ENCODE data around the gene ATP6V0D1. TPM values are rescaled to one million over a fixed set of nuclear protein-coding genes. Genes with fewer than 3 reads are reported as not detected.

ATP6V0D1 gene
- total RNA-seq, 1 donor from 2014 or later: 143 TPM

DNA sequence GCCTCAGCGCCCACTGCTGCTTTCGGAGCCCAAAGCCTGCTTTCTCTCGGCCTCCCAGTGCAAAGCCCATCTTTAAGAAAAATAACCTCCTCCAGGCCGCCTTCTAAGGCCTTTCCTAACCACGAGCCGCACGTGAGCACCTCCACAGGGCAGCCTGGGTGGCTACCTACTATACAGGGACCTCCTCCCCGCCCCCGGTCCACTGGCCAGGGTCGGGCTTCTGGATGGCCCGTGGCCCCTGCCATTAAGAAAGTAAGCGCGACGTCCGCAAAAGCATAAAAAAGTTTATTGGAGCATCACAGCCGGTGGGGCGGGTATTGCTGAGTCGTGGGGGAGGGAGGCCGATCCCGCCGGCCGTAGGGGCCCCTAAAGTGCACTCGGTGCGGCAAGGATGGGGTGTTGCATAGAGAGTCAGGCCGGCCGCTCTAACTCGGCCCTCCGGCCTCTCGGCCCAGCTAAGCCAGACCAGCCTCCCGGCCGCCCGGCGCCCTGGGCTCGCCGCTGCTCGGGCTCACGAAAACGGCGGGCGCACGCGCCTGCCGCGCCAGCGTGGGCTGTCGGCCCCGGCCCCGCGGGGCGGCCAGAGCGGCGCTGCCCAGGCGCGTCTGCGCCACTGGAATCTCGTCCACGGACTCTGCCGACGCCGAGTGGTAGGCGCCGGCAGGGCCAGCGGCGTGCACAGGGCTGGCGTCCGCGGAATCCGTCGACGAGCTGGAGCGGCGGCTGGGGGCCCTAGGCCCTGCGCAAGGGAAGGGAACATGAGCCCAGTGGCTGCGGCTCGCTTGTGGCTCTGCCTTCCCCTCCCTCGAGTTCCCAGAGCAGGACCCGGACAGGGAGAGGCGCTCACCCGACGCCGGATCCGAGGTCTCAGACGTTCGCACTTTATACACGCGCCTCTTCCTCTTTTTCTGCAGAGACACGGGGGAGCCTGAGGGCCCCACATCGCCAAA is 86.5 kb downstream of the ATP6V0D1 start:
- H3K4me3 ChIP-seq: peak overlapping the region; percentile 42
- DNase-seq: peak; percentile 68

DNA sequence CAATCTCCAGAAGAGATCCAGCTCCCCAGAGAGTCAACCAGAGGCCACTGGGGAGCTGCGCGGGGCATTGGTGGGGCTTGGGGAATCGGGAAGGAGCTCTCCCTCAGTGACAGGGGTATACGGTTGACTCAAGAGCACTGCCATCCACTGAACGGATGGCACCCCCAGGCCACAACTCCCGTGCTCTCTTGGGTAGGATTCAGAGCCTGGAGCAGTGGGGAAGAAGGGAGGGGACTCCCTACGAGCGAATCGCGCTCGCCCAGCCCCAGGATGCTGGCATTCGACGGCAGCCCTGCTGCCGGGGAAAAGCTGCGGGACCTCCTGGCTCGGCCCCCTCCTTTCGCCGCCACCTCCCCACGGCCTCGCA is 87.2 kb downstream of the ATP6V0D1 start:
- Histone ChIP-seq H3K27me3 (no peaks in the 10 kb centered on the region), H3K36me3 (no peaks in the 10 kb centered on the region), H3K4me3 (peak overlapping the region; percentile 42), H3K9me3 (no peaks in the 10 kb centered on the region), H3K27ac (peak overlapping the region; percentile 71), H3K4me1 (peaks cover 40% of the 10 kb centered on the region)
- intact Hi-C loops (cut with DNase I): loop anchor here (10.0 kb wide), 1 partner anchor 119 kb away; the partner anchor contains the start of gene PLEKHG4
- ATAC-seq (no peak), DNase-seq (no peak)
- TF ChIP-seq, protein P1, sequence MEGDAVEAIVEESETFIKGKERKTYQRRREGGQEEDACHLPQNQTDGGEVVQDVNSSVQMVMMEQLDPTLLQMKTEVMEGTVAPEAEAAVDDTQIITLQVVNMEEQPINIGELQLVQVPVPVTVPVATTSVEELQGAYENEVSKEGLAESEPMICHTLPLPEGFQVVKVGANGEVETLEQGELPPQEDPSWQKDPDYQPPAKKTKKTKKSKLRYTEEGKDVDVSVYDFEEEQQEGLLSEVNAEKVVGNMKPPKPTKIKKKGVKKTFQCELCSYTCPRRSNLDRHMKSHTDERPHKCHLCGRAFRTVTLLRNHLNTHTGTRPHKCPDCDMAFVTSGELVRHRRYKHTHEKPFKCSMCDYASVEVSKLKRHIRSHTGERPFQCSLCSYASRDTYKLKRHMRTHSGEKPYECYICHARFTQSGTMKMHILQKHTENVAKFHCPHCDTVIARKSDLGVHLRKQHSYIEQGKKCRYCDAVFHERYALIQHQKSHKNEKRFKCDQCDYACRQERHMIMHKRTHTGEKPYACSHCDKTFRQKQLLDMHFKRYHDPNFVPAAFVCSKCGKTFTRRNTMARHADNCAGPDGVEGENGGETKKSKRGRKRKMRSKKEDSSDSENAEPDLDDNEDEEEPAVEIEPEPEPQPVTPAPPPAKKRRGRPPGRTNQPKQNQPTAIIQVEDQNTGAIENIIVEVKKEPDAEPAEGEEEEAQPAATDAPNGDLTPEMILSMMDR (IDR thresholded peaks at IDR 0.05): no peak

More for the DNA sequence above, 86.5 kb downstream of the ATP6V0D1 start:
- Histone ChIP-seq H3K9me3 (no peaks in the 10 kb centered on the region), H3K36me3 (no peaks in the 10 kb centered on the region), H3K4me1 (peaks cover 46% of the 10 kb centered on the region), H3K27me3 (no peaks in the 10 kb centered on the region), H3K27ac (peak overlapping the region; percentile 71)
- TF ChIP-seq, protein P1 (IDR thresholded peaks at IDR 0.05): no peak
- ATAC-seq: no peak
- intact Hi-C loops (cut with DNase I): loop anchor here (10.0 kb wide), 1 partner anchor 120 kb away; the partner anchor contains the start of gene PLEKHG4

DNA sequence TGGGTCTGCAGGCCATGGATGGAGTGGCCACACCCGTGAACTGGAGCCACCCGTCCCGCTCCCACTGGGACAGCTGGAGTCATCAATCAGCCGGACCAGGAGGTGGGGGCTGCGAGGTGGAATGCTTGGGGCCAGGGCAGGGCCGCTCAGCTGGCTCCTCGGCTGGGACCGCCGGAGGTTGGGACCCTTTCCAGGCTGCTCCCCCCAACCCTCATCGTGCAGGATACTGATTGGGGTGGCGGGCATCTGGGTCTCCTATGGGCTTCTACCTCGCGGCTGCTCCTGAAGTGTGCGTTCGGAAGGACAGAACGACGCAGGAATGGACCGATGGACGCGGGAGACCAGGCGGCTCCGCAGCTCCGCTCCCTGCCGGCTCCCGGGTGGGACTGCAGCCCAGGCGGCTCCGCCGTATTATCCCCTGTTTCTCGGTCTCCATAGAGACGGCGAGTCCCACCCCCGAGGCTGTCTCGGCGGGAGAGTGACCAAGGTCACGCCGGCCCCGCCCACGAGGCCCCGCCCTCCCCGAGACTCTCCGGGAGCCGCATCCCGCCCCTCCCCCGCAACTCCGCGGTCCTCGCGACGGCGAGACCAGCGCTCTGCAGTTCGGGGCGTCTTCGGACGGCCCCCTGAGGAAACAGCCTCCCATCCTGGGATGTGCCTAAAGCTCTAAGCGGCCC is 87.7 kb downstream of the ATP6V0D1 start, which contains the start of gene TPPP3:
TPPP3 (minus strand) TSS at position 388 of the 677 bp plus-strand sequence. CDS start 2,387 bp downstream, outside the sequence.
- H3K27ac ChIP-seq: peak within 1 kb of the TSS; percentile 71
- no peaks in the 10 kb centered on the region for H3K27me3 ChIP-seq
- no peaks in the 10 kb centered on the region for H3K36me3 ChIP-seq
- TF ChIP-seq, protein P1 (IDR thresholded peaks at IDR 0.05): peak; percentile 74
- H3K9me3 ChIP-seq: no peaks in the 10 kb centered on the region
- DNase-seq: peak; percentile 90
- peak within 1 kb of the TSS; percentile 42 for H3K4me3 ChIP-seq
- ATAC-seq: peak; percentile 77
- intact Hi-C loops (cut with DNase I): loop anchor here (10.0 kb wide), 1 partner anchor 118 kb away; the partner anchor contains the start of gene PLEKHG4
- peaks cover 40% of the 10 kb centered on the region for H3K4me1 ChIP-seq

DNA sequence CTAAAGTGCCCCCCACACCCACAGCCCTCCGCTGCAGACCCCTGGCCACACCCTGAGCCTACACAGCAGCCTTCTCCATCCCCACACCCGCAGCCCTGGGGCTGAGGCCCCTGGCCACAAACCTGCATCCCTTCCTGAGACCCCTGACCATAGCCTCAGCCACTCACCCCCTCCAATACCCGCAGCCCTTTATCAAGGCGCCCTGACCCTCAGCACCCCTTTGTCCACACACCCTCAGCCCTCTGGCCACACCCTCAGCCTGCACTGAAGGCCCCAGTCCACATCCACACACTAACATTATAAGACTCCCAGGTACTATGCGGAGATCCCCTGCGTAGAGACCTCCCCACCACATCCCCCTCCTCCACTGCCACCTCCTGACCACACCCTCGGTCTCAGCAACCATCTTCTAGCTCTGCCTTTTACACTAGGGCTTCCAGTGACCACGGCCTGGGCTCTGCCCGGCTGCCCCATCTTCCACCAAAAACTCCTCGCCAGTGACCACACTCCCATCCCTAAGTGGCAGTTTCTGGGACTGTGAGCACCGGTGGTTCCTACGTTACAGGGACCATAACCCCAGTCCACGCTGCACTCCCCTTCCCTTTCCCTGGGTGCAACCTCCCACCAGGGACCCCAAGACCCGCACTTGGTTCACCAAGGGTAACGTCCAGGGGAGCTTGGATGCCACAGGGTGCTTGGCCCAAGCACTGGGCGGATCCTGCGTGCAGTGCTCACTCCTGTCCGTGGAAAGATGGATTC is 88.5 kb downstream of the ATP6V0D1 start:
- ATAC-seq (no peak), DNase-seq (peak; percentile 61)
- Histone ChIP-seq H3K27ac (peak overlapping the region; percentile 71), H3K4me1 (peaks cover 40% of the 10 kb centered on the region), H3K36me3 (no peaks in the 10 kb centered on the region), H3K27me3 (no peaks in the 10 kb centered on the region), H3K9me3 (no peaks in the 10 kb centered on the region), H3K4me3 (peak overlapping the region; percentile 42)
- intact Hi-C loops (cut with DNase I): loop anchor here (10.0 kb wide), 1 partner anchor 118 kb away; the partner anchor contains the start of gene PLEKHG4
- TF ChIP-seq, protein P1 (IDR thresholded peaks at IDR 0.05): no peak

Measured in upper lobe of right lung (tissue), 1 donor.